Mucosa of stomach (tissue), 1 donor: ENCODE data around the gene PLCB3.
"Not testable (repeated sequence)": the region's sequence is repeated elsewhere in the genome, so short reads cannot be mapped to it uniquely, and the experiment has no call there.

ENCODE experiments used
- H3K27me3 ChIP-seq: one replicate; pipeline ENCODE4 v1.7.0; 2013; ENCODE audit warnings: mild to moderate bottlenecking, low read length; ENCODE audit not compliant: control insufficient read depth, insufficient read depth
- H3K36me3 ChIP-seq: one replicate; pipeline ENCODE4 v1.7.0; 2013; ENCODE audit warnings: low read length; ENCODE audit not compliant: control insufficient read depth, insufficient read depth
- H3K4me1 ChIP-seq: one replicate; pipeline ENCODE4 v1.7.0; 2013; ENCODE audit warnings: mild to moderate bottlenecking, low read length; ENCODE audit not compliant: control insufficient read depth, insufficient read depth
- H3K4me3 ChIP-seq: one replicate; pipeline ENCODE4 v1.7.0; 2013; ENCODE audit warnings: low read length
- H3K9ac ChIP-seq: one replicate; pipeline ENCODE4 v1.7.0; 2013; ENCODE audit warnings: mild to moderate bottlenecking, low read length, moderate library complexity
- H3K9me3 ChIP-seq: one replicate; pipeline ENCODE4 v1.7.0; 2013; ENCODE audit warnings: mild to moderate bottlenecking, low read length, moderate library complexity; ENCODE audit not compliant: control insufficient read depth
- donor health status: Pancreatic carcinoma.

PLCB3 gene

DNA sequence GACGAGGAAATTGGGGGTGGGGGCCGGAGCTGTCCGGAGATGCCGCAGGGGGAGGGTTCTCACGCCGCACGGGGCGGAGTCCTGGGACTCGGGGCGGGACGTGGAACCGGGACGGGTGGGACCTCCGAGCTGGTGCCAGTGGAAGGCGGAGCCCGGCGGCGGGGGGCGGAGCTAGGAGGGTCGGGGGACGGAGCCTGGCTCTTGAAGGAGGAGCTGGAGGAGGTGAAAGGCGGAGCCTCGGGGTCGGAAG lies 10.2 kb upstream of the PLCB3 start:
- Histone ChIP-seq H3K9me3 (no peaks in the 10 kb centered on the region), H3K4me3 (peak overlapping the region; percentile 90), H3K4me1 (peaks cover 64% of the 10 kb centered on the region), H3K9ac (peak overlapping the region; percentile 95), H3K36me3 (no peaks in the 10 kb centered on the region), H3K27me3 (no peaks in the 10 kb centered on the region)

DNA sequence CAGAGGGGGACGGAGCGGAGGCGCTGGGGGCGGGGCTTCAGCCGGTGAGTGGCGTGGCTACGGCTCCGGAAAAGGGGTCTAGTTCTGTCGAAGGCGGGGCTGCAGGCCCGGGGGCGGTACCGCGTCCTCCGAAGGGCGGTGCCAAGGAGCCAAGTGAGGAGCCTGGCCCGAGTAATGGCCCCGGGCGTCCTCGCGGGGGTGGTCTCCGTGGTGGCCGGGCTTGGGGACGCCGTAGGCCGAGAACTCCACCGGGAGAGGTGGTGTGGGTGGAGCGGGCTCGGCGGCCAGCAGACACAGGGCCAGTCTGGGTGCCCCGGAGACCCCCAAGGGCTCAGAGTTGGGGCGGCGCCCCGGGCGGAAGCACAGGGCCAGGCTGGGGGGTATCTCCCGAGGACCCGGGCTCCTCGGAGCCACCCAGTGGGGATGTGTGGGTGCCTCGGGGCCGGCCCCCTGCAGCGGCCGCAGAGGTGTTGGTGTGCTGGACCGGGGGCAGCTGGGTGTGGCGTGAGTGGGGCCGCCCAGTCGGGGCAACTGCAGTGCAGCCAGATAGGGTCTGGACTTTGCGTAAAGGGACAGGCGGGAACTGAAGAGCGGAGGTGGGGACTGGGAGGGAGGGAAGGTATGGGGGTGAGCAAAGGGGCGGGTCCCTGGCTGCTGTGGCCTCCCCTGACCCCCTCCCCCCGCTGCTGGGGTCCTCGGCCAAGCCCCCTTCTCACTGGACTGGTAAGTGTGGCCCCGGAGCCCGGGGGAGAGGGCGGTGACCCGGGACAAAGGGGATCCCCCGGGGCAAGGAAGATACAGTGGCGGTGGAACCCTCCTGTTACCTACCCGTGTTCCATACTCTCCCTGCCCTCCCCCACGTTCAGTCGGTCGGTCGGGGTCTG lies 9.6 kb upstream of the PLCB3 start:
- Histone ChIP-seq H3K9me3 (no peaks in the 10 kb centered on the region), H3K4me3 (peak overlapping the region; percentile 63), H3K9ac (peak overlapping the region; percentile 82), H3K4me1 (peaks cover 63% of the 10 kb centered on the region), H3K36me3 (no peaks in the 10 kb centered on the region), H3K27me3 (no peaks in the 10 kb centered on the region)

DNA sequence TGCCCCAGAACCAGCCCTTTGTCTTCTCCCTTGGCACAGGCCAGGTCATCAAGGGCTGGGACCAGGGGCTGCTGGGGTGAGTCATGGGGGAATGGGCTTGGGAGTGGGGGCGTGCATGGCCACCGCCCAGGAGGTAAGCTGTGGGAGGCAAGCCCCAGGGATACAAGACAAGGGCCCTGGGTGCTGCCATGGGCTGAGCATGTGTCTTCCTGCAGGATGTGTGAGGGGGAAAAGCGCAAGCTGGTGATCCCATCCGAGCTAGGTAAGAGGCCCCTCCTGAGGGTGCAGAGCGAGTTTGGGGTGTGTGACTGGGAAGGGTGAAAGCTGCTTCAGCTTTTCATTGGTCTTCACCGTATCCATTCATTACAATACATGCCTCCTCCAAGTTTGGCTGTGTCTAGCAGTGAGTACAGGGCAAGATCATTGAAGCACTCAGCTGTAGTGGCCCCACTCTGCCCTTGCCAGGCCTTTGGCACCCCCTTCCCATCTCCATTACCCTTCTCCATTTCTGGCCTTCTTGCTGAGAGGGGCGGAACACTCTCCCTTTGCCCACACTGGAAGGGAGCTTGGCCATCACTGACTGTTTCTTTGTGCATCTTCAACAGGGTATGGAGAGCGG lies 8.0 kb upstream of the PLCB3 start:
- Histone ChIP-seq H3K27me3 (no peaks in the 10 kb centered on the region), H3K4me3 (no peak overlapping the region), H3K36me3 (no peaks in the 10 kb centered on the region), H3K9me3 (no peaks in the 10 kb centered on the region), H3K4me1 (peaks cover 54% of the 10 kb centered on the region), H3K9ac (no peak overlapping the region)

DNA sequence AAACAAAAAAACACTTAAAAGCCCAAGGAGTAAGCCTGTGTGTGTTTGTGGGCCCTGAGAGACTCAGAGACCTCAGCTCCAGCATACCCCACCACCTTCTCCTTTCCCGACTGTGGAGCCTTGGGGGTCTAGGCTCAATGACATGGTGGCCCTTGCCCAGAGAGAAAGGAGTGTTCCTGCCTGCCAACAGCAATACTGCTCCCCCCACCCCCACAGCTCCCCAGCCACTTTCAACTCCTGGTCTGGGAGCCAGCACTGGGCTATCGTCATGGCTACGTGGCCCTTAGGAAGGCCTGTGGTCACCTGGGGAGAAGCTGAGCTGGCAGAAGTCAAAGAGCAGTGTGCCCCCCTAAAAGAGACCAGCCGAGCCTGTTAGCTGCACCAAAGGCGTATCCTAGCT lies 7.2 kb upstream of the PLCB3 start:
- Histone ChIP-seq H3K27me3 (no peaks in the 10 kb centered on the region), H3K4me1 (peaks cover 46% of the 10 kb centered on the region), H3K4me3 (no peak overlapping the region), H3K36me3 (no peaks in the 10 kb centered on the region), H3K9ac (peak overlapping the region; percentile 28), H3K9me3 (no peaks in the 10 kb centered on the region)

DNA sequence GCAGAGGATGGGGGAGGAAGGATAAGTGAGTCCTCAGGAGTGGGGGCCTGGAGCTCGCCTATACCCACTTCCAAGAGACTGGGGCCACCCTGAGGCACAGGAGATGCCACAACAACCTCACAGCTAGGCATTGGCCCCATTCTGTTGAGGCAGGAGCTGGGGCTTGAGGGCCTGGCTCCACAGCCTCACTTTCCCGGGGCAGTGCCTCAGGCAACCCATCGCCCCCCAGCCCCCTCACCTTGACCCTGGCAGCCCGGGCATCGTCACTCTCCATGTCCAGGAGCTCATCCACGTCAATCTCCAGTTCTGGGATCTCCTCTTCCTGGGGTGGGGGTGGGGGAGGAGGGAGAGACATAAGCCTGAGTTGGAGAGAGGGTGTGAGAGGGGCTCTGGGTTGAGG lies 6.4 kb upstream of the PLCB3 start:
- peak overlapping the region; percentile 73 for H3K9ac ChIP-seq
- H3K4me3 ChIP-seq: no peak overlapping the region
- H3K4me1 ChIP-seq: peaks cover 37% of the 10 kb centered on the region

DNA sequence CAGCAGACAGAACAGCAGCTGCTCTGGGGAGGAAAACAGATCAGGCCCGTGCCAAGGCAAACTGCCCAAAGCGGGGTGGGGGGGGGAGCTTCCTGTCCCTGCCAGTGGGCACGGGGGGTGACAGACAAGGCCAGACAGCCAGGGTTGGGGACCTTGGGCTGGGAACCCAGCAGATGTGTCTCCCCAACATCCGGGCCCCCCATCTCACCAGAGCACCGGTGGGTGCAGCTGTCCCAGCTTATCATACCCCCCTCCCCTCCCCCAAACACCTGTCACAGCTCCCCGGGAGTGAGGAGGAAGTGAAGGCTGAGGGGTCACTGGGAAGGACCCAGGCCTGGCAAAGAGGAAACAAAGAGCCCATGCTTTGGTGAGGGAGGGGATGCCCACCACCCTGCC lies 5.9 kb upstream of the PLCB3 start:
- H3K9ac ChIP-seq: peak overlapping the region; percentile 73
- no peaks in the 10 kb centered on the region for H3K36me3 ChIP-seq
- no peaks in the 10 kb centered on the region for H3K9me3 ChIP-seq
- H3K4me3 ChIP-seq: peak overlapping the region; percentile 82
- H3K4me1 ChIP-seq: peaks cover 34% of the 10 kb centered on the region
- H3K27me3 ChIP-seq: peaks cover under 1% of the 10 kb centered on the region

More for the DNA sequence above, 6.4 kb upstream of the PLCB3 start:
- Histone ChIP-seq H3K36me3 (no peaks in the 10 kb centered on the region), H3K9me3 (no peaks in the 10 kb centered on the region), H3K27me3 (no peaks in the 10 kb centered on the region)

DNA sequence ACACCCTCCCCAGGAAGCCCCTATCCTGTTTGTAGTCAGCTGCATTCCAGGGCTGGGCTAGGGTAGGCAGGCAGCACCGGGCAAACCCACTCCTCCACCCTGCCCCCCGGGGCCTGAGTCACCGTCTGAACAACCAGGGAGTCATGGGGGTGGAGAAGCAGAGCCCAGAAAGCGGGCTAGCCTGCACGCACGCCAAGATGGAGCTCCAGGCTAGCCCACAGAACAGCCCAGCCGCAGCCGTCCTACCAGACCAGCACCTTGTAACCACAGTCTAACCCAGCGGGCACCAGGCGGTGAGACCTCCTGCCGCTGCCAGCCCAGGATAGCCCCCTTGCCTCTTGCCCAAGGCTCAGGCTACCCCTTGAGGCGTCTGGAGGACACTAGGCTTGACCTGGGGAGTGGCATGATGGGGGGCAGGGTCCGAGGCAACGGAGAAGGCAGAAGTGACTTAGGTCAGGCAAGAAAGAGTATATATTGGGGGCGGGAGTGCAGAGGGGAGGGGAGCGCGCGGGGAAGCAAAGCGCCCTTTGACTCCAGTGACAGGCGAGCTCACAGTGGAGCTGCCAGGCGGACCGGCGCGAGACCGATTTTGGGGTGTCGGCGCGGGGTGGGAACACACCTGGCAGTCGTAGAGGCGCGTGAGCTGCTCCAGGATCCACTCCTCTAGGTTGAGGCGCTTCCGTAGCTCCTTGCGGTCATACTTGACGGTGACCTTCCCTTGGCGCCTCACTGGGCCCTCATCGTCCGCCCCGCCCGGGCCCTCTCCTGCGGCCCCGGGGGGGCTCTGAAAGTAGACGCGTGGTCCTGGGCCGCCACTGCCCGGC lies 5.3 kb upstream of the PLCB3 start:
- Histone ChIP-seq H3K9me3 (no peaks in the 10 kb centered on the region), H3K9ac (peak overlapping the region; percentile 73), H3K27me3 (peaks cover 5% of the 10 kb centered on the region), H3K36me3 (no peaks in the 10 kb centered on the region), H3K4me1 (peaks cover 37% of the 10 kb centered on the region), H3K4me3 (peak overlapping the region; percentile 82)

DNA sequence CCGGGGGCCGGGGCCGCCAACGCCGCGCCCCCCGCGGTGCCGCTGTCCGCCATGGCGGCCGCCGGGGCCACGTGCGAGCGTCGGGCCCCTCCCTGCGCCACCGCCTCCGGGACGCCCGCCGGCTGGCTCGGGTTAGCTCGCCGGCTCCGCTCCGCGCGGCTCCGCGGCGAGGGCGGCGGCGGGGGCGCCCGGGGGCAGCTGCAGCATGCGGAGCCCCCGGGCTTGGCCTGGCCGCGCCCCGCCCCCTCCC lies 4.8 kb upstream of the PLCB3 start:
- H3K4me3 ChIP-seq, H3K9me3 ChIP-seq, H3K36me3 ChIP-seq, H3K9ac ChIP-seq, H3K27me3 ChIP-seq: not testable (repeated sequence)
- peaks cover 38% of the 10 kb centered on the region for H3K4me1 ChIP-seq

DNA sequence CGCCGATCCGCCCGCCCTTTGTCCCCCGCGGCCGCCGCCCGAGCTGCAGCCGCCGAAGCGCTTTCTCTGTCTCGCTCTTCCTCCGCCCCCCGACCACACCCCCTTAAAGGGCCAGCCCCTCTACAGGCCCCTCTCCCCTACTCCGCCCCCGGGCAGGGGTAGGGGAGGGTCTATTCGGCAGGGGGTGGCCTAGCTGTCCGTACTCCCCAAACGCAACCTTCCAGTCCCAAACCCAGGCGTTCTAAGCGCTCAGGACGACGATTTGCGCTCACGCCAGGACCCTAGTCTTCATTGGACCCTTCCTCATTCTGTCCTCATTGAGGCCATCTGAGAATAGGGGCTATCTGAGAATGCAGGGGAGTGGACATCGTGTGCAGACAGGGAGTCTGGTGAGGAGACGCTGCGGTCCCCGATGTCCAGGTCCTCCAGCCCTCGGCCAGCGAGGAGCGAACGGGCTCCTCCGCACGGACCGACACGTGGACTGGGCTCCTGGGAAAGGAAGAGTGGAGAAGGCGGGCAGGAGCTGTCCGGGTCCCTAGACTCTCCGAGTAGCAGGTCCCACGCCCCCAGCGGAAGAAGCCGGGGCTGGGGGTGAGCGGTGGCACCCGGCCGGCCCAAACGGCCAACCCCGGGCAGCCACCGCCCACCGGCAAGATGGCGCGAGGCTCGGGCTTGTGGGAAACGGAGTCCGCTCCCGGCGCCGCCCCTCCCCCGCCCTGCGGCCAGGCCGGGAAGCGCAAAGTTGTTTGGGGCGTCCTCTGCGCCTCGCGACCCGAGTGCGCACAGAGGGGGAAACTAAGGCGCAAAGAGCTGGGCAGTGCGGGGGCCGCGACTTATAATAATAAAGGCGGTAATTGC lies 4.2 kb upstream of the PLCB3 start, which contains the start of gene PPP1R14B:
Gene PPP1R14B, minus strand, starts transcription at position 73 of the 858 bp plus-strand sequence. CDS start 270 bp downstream, outside the sequence.
- Histone ChIP-seq H3K4me3 (peak within 1 kb of the TSS; percentile 91), H3K27me3 (peaks cover 5% of the 10 kb centered on the region), H3K4me1 (peaks cover 39% of the 10 kb centered on the region), H3K9me3 (no peaks in the 10 kb centered on the region), H3K9ac (peak within 1 kb of the TSS; percentile 73), H3K36me3 (no peaks in the 10 kb centered on the region)

DNA sequence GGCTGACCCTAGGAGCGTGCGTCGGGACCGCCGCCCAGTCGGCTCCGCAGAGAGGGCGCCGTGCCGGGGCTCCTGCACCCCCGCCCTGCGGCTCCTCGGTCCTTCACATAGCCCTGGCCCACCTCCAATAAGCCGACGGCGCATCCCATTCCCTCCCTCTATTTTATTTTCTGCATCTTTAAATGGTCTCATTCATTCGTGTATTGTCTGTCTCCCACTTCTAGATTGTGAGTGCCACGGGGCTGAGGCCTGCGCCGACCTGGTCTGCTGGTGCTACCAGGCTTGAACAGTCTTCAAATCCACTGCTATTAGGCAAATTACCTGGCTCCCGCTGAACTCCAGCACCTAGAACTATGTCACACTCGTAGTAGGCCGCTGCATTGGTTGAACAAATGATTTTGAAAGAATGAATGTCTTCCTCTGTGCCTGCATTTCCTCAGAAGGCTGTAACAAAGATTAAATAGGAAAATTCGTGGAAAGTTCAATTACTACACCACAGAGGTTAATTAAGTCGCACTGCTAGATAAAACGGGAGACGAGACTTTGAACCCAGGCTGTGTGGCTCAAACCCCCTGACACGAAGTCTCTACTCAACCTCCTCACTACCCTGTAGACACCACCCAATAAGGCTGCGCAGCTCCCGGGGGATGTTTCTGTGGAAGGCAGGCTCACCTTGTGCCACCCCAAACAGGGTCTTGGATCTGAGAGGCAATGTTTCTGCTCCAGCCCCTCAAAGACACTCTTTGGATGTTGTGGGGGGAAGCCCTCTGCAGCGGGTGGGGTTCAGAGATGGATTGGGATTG lies 3.4 kb upstream of the PLCB3 start:
- Histone ChIP-seq H3K27me3 (peaks cover 5% of the 10 kb centered on the region), H3K9me3 (no peaks in the 10 kb centered on the region), H3K4me1 (peaks cover 39% of the 10 kb centered on the region), H3K9ac (no peak overlapping the region), H3K4me3 (peak overlapping the region; percentile 91), H3K36me3 (no peaks in the 10 kb centered on the region)

DNA sequence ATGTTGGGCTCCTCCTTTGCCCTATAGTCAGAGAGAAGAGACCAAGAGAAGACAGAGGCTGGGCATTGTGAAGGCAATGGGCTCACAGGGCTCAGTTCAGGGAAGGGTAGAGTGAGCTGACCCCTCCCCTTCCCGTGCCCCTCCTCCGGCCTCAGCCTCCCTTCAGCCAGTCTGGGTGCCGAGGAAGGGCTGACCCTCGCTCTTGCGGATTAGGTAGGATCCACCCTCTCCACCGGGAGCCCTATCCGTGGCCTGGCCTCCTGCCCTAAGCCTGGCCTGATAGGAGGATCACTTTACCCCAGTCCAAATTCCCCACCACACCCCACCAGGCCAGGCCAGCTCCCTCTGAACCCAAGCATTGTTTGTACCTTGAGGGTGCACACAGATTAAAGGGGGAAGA lies 2.8 kb upstream of the PLCB3 start:
- Histone ChIP-seq H3K4me1 (peaks cover 44% of the 10 kb centered on the region), H3K36me3 (no peaks in the 10 kb centered on the region), H3K9me3 (no peaks in the 10 kb centered on the region), H3K4me3 (no peak overlapping the region), H3K27me3 (peaks cover 5% of the 10 kb centered on the region), H3K9ac (no peak overlapping the region)
